Activated naive CD4-positive, alpha-beta T cell treated with anti-CD3 and anti-CD28 coated beads for 36 hours (primary cell): ENCODE data around the gene IDH3B. TPM values are rescaled to one million over a fixed set of nuclear protein-coding genes. Genes with fewer than 3 reads are reported as not detected.

ENCODE experiments used
- microRNA-seq: library from miRNA; unstranded; fragments of <30 nt; microRNA quantifications from one replicate; pipeline ENCODE4 v1.2.0, GENCODE V29; 2022; ENCODE audit warnings: borderline microRNAs expressed, borderline replicate concordance
- total RNA-seq, 2 experiments: library from RNA; stranded (reverse); gene quantifications; one replicate each; pipeline ENCODE4 v1.2.3, GENCODE V29; 2021

Gene IDH3B
- total RNA-seq, 2 experiments from 2014 or later: 123 to 125 TPM

Small RNA genes lying within 50 kb of the gene (microRNA-seq; reads per million reads assigned to microRNA genes)
- 53.8 reads per million, percentile 51 among the genes with 10 or more reads in this experiment for gene MIR1292

Other genes with a start within 250 kb of the IDH3B start
- gene SNRPB, start 193.4 kb downstream of the IDH3B start, total RNA-seq: 100 to 1,000 TPM; 422 to 431 TPM
- gene ZNF343, start 155.3 kb downstream of the IDH3B start, total RNA-seq: 1 to 10 TPM; 5.3 to 5.7 TPM
- not detected for gene TMC2, start 127.6 kb downstream of the IDH3B start, total RNA-seq
- gene NOP56, start 11.6 kb downstream of the IDH3B start, total RNA-seq: 100 to 1,000 TPM; 385 to 405 TPM
- gene EBF4, start 28.6 kb upstream of the IDH3B start, total RNA-seq: 1 to 10 TPM; 3.2 to 3.5 TPM
- gene CPXM1, start 136.4 kb upstream of the IDH3B start, total RNA-seq: 1 to 10 TPM; 2.0 to 2.2 TPM
- not detected for gene C20orf141, start 150.8 kb upstream of the IDH3B start, total RNA-seq
- gene TMEM239, start 152.1 kb upstream of the IDH3B start, total RNA-seq: not detected
- gene PCED1A, start 176.4 kb upstream of the IDH3B start, total RNA-seq: 10 to 100 TPM; 44.6 to 44.8 TPM
- 10 to 100 TPM; 39.0 to 42.0 TPM for gene VPS16, start 176.5 kb upstream of the IDH3B start, total RNA-seq
- gene PTPRA, start 209.3 kb upstream of the IDH3B start, total RNA-seq: 10 to 100 TPM; 31.7 to 32.7 TPM